AG08396 (cell line): ENCODE data around the gene TEX2.
"Not testable (repeated sequence)": the region's sequence is repeated elsewhere in the genome, so short reads cannot be mapped to it uniquely, and the experiment has no call there.

Experiments
- DNase-seq: peaks from one replicate; pipeline ENCODE4 v3.0.0; 2012; ENCODE audit warnings: low spot score, mixed read lengths

Gene TEX2

GRCh38 chr17:64213995-64214811, 48.9 kb downstream of the TEX2 start:
- no peak for DNase-seq

DNA sequence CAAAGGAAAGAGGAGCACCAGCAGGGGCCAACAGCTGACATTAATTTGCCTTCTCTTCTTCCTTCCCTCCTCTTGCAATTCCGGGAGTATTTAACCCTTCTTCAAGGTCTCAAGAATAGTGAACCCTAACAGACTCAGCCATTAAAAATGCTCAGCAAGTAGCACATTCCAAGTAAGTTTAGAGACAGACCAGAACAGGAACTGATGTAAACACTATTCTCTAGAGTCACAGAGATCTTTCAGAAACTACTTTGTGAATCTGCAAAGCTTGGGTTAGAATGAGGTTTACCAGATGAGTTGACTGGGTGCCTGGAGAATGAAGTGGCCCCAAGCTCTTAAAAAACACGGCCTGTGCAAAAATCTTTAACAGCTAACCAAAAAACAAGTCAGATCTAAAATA, 50.9 kb downstream of the TEX2 start:
- DNase-seq: peak; percentile 26

DNA sequence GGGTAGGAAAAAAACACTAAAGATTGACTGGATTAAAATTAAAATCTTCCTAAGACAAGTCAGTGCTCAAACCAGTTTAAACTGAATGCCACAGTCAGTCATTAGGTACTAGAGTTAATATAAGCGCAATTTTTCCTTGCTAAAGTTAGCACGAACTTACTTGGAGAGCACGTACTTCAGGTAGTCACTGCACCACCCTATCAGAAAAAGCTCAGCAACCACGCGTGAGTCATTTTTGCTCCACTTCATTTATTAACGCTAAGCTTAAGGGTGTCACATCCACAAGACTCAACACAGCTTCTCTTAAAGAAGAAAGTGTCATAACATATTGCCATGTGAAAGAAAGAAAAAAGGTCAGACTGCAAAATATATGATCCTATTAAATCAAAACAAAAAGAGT, 53.1 kb downstream of the TEX2 start:
- DNase-seq: no peak

DNA sequence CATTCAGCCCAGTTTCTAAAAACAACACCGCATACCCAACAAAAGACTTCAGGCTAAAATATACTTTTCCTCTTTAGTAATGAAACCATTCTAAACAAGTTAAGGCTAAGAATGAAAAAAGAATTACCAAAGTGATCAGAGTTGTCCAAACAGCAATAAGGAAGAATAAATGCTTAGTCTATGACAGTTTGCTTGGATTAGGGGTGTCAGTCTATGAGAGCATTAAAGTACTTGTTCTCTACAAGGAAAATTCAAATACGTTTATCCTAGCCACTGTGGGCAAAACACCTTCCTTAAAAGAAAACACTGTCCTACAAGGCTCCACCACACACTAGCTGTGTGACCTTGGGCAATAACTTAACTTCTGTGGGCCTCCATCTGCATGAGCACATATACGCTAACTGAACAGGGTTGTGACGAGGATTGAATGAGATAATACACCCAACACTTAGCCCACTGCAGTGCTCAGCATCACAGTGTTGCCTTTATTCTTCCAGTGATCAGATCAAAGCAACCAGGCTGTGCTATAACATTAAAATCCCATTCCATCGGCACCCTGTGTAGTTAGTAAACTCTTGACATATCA, 53.6 kb downstream of the TEX2 start:
- DNase-seq: no peak

- DNase-seq: not testable (repeated sequence)
Measured at GRCh38 chr17:64208656-64209055, 54.4 kb downstream of the TEX2 start.

DNA sequence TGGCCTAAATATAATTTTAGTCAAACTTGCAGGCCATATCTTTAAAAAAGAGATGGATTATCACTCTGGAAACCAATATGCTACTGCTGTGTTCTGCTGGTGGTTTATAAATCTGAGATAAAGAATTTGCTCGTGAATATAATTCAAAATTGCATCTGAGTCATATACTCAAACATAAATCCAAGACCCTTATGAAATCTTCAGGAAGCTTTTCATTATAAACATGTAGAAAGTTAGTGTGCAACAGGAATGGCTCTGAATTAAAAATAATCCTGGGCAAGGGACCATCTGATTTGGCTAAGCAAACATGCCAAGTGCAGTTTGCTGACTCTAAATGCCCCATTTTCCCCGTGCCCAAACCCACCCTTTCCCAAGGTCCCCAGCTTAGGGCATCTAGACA, 57.3 kb downstream of the TEX2 start:
- DNase-seq: no peak

DNA sequence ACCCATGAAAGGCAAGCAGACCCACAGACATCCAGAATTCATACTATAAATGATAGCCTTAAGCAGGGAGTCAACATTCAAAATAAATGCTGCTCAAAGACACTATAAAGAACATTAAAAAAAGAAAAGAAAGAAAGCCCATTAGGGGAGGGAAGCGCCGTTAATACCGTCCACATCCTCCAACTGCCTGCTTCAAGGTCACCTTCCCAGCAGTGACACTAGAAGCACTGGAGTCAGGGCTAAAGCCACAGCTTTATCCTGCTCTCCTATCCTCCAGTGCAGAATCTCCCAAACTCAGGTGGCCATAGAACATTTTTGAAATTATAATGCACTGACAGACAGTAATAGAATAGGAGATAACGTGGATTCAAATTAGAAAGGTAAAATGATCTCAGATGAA, 59.4 kb downstream of the TEX2 start:
- no peak for DNase-seq

- peak; percentile 59 for DNase-seq
Measured at GRCh38 chr17:64202683-64203344, 60.2 kb downstream of the TEX2 start.

DNA sequence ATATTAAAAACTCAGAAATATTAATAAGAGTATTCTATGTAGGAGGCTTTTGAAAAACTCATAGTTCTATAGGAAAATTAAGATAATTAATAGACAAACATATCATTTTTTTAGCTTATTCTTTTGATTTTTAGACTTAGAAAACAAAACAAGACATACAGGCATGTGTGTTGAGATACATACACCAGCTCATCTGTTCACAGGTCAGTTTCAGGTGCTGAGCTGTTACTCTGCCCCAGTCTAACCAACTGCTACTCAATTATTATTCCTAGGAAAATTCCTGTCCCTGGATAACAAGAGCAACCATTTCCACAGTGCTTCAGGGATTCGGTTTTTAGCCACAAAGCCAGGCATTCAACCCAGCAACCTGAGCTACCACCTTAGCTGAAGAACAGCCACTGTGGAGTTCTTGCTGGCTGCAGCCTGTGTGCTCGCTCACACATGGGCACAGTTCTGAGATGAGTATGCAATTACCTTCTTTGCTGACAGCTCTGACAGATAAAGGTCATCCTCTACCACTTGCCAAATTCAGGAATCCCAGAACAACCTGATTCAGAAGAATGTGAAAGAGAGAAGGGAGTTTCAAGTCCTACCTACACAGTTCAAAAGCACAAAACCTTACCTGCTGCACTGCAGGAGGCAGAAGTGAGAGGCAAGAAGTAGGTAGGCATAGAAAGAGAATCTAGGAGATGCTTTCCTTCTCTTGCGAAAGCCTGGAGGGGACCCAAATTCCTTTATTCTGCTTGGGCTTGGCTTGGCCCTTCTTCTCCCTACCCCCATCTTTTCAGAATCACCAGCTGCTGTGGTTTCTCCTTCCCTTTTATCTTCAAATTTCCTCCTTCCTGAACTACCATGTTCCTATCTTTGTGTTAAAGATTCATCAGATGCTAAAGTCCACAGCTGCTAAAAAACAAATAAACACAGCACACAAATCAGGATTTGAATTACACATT, 62.7 kb downstream of the TEX2 start:
- peak; percentile 49 for DNase-seq

GRCh38 chr17:64198331-64199090, 64.5 kb downstream of the TEX2 start:
- no peak for DNase-seq

- DNase-seq: peak; percentile 41
Measured at GRCh38 chr17:64196601-64197000, 66.5 kb downstream of the TEX2 start.

DNA sequence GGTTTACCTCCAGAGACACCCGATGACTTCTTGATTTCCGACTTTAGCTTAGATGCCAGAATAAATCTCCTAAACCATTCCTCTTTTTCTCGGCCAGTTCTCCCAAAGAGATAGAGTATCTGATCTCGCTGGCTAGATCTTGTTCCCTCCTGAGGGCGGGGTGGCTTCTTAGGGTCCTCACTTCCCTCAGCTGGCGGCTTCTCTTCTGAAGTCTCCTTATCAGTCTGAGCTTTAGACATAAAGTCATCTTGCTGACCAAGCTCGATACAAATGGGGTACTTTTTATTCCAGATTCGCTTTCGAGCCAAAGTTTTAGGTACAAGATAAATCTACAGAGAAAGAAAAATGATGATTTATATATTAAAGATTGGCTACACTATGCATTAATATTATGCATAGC, 69.5 kb downstream of the TEX2 start:
- DNase-seq: no peak

- DNase-seq: no peak
Measured at GRCh38 chr17:64192589-64192988, 70.5 kb downstream of the TEX2 start.

DNA sequence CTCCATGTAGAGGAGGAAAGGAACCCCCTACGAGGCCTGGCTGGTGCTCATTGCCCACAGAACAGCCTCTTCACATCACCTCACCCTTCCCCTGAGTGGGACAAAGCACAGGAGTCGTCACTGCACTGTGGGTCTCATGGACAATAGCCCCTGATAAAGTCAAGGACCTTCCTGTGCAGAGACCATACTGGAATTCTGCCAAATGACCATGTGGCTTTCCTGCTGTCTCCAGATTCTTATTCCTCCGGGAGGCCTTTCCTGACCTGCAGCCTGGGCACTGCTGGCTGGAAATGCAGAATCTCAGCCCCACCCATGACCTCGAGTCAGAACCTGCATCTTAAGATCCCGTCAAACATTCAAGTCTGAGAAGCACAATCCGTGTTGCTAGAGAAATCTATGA, 72.6 kb downstream of the TEX2 start:
- DNase-seq: no peak

DNA sequence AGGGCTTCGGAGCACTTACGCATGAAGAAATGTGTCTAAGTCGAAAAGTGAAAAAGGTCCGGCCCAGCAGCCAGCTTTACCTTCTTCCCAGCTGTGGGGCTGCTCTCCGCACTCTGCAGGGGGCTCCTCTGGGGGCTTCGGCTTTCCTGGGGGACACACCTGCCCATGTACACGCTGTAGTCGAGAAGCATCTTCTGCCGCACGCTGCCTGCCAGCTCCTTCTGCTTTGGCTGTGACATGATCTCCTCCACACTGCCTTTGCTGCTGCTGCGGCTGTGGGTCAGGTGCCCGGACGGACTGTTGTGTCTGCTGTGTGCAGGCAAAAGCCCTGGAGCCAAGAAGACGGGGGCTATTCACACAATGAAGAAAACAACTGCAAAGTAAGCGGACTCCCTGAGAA, 75.0 kb downstream of the TEX2 start:
- no peak for DNase-seq

DNA sequence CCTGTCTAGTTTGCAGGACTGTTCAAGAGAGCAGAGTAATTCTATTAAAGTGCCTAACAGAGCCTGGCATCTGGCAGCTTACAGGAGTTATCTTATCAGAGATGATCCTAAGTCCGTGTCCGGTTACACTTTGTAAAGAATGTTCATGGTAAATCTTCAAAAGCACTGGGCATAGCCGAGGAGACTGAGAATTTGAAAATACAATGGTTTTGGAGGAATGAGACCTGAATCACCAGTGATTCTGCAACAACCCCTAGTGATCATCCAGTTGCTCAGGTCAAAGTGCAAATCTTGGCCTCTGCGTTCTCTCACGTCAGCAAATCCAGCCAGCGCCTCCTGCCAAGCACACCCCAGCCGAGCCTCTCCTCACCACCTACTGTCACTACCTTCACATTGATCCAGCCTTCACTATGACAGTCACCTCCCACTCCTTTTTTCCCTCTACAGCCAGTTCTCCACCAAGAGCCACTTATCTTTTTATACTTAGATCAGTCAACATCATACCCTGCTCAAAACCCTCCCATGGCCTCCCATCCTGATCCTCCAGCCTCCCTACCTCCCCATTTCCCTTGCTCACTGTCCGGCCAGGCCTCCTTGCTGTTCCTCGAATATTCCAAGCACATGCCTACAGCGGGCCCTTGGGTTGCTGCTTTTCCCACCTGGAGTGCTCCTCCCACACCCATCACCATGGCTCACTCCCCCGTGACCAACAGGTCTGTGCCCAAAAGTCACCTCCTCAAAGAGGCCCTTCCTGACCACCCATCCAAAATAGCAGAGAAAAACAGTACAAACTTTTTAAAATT, 75.8 kb downstream of the TEX2 start:
- no peak for DNase-seq

DNA sequence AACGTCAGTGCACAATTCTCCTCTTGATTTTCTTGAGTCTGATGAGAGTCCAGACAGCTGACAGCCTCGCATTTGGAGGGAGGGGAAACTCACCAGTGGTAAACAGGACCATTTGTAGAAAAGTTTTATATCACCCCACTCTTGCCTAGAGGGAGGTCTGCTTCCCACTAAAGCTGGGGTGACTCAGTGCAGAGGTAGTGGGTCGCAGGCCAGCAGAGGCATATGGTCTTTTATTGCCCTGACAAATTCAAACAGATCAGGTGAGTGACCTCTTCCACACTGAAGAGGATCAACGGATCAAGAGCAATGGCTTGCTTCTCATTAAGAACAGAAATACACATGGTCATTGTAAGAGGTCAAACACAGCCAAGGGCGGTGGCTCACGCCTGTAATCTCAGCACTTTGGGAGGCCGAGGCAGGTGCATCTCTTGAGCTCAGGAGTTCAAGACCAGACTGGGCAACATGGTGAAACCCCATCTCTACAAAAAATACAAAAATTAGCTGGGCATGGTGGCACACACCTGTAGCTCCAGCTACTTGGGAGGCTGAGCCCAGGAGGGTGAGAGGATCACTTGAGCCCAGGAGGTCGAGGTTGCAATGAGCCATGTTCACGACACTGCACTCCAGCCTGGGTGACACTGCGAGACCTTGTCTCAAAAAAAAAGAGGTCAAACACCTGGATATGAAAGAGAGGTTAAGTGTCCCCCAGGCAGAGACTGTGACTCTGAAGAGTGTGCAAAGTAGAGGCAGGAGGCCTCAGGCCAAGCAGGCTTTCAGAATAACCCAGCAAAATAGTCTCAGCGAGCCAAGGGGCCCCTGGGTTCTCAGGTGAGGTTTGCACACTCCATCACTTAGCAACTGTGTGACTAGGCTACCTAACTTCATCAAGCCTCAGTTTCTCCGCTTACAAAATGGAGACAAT, 76.6 kb downstream of the TEX2 start:
- no peak for DNase-seq

GRCh38 chr17:64185557-64185956, 77.5 kb downstream of the TEX2 start:
- DNase-seq: not testable (repeated sequence)

DNA sequence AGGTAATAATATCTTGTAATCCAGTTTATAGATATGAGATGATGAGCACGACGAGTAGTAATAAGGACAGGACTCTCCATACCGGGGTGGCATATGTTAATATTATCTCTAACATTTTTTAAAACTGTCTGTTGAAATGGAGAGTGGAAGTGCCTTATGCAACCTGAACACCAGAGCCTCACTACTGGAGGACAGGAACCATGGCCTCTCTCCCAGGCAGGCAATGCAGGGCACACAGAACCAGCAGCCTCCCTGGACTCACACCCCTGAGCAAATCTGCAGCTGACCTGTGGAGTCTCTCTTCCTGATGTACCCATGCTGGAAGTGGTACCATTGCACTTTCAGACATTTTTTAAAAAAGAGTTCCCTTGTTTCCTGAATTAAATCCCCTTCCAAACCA, 78.0 kb downstream of the TEX2 start:
- no peak for DNase-seq
